Muscle of back (tissue), 11 donors: ENCODE measurements around the gene ARHGAP15. TPM values are rescaled to one million over a fixed set of nuclear protein-coding genes. Genes with fewer than 3 reads are reported as not detected.
A peak's percentile ranks its signal among the peaks of the same experiment; 100 is the strongest.

ENCODE experiments used
- DNase-seq, 3 donors: peaks; one replicate each; pipeline versions ENCODE4 v3.0.0 to v3.0.0-alpha.2; 2013
- polyA plus RNA-seq, 10 donors: library from polyadenylated mRNA; unstranded; fragments of 120-200 nt; gene quantifications; one replicate each; pipeline ENCODE4 v1.2.1, GENCODE V29; 2013; ENCODE audit not compliant: insufficient read length in 10 of 10

The ARHGAP15 gene
- polyA plus RNA-seq, 10 donors = 6.3 to 14.6 (median 10.2) TPM

- no peak for DNase-seq
These were observed 94.3 kb downstream of the ARHGAP15 start for GRCh38 chr2:143223556-143223955.

GRCh38 chr2:143225931-143226330, 96.7 kb downstream of the ARHGAP15 start:
- no peak for DNase-seq

GRCh38 chr2:143226714-143227541, 97.7 kb downstream of the ARHGAP15 start:
- DNase-seq = no peak

GRCh38 chr2:143229411-143229810, 100.2 kb downstream of the ARHGAP15 start:
- DNase-seq = no peak

GRCh38 chr2:143229952-143230351, 100.7 kb downstream of the ARHGAP15 start:
- no peak for DNase-seq

- no peak for DNase-seq
These were observed 101.5 kb downstream of the ARHGAP15 start for GRCh38 chr2:143230506-143231253.

- DNase-seq = no peak
These were observed 102.0 kb downstream of the ARHGAP15 start for GRCh38 chr2:143231254-143231645.

GRCh38 chr2:143237146-143237777, 108.0 kb downstream of the ARHGAP15 start:
- no peak for DNase-seq

GRCh38 chr2:143241403-143242088, 112.3 kb downstream of the ARHGAP15 start:
- no peak for DNase-seq

- no peak for DNase-seq
These were observed 117.0 kb downstream of the ARHGAP15 start for GRCh38 chr2:143246246-143246645.

- DNase-seq = no peak
These were observed 117.9 kb downstream of the ARHGAP15 start for GRCh38 chr2:143246815-143247744.

- no peak for DNase-seq
These were observed 119.4 kb downstream of the ARHGAP15 start for GRCh38 chr2:143248631-143249030.

- DNase-seq = no peak
These were observed 122.5 kb downstream of the ARHGAP15 start for GRCh38 chr2:143251681-143252080.

- DNase-seq = no peak
These were observed 123.1 kb downstream of the ARHGAP15 start for GRCh38 chr2:143252138-143252907.

- no peak for DNase-seq
These were observed 124.9 kb downstream of the ARHGAP15 start for GRCh38 chr2:143254110-143254509.

GRCh38 chr2:143255086-143255485, 125.9 kb downstream of the ARHGAP15 start:
- no peak for DNase-seq

- DNase-seq = no peak
These were observed 126.7 kb downstream of the ARHGAP15 start for GRCh38 chr2:143255899-143256298.

- DNase-seq = no peak
These were observed 129.1 kb downstream of the ARHGAP15 start for GRCh38 chr2:143258126-143258892.

- DNase-seq = peak; percentile 60 to 86 (median 77)
These were observed 130.2 kb downstream of the ARHGAP15 start for GRCh38 chr2:143259368-143259958.
